Panc1 (cell line): ENCODE data around the gene PACSIN3.

Experiments used
- CTCF ChIP-seq: fragments of 450-650 bp; IDR thresholded peaks from 2 replicates; pipeline ENCODE4 v1.5.1; 2017; ENCODE audit warnings: mild to moderate bottlenecking
- POLR2AphosphoS5 ChIP-seq: IDR thresholded peaks from 2 replicates; pipeline ENCODE4 v1.6.1; 2012; ENCODE audit warnings: mild to moderate bottlenecking, low read depth, low read length, moderate library complexity
- REST ChIP-seq, 2 experiments: IDR thresholded peaks; 2 replicates each; pipeline ENCODE4 v1.6.1; 2011 to 2012; ENCODE audit warnings: low read depth in 2 of 2, control low read depth in 1 of 2, low read length in 1 of 2, mild to moderate bottlenecking in 1 of 2, moderate library complexity in 1 of 2; ENCODE audit not compliant: insufficient read depth in 1 of 2
- TCF7L2 ChIP-seq: IDR thresholded peaks from 2 replicates; pipeline ENCODE4 v1.6.1; 2011; ENCODE audit warnings: mild to moderate bottlenecking, low read depth, low read length, inconsistent platforms

GRCh38 chr11:47148270-47148669 is 38.0 kb downstream of the PACSIN3 start:
- TF ChIP-seq CTCF: no peak
- no peak for TF ChIP-seq POLR2AphosphoS5
- TF ChIP-seq REST (IDR thresholded peaks at IDR 0.05; ENCODE audit: insufficient read depth in 1 of 2, low read depth in 2 of 2, low read length in 1 of 2): no peak
- no peak for TF ChIP-seq TCF7L2
